Measurements from ENCODE around the gene ARSI.

The ARSI gene

GRCh38 chr5:150307617-150308426 is 5.1 kb upstream of the ARSI start:
- H3K36me3 ChIP-seq (ENCODE audit: control insufficient read depth, insufficient read depth, low read length), result no peaks in the 10 kb centered on the region
- H3K9ac ChIP-seq, result no peak overlapping the region
- TF ChIP-seq CTCF (IDR thresholded peaks at IDR 0.05), result no peak
- no peaks in the 10 kb centered on the region for H3K79me2 ChIP-seq
- no peaks in the 10 kb centered on the region for H3K9me3 ChIP-seq (ENCODE audit: control insufficient read depth, low read length)
- no peak overlapping the region for H2AFZ ChIP-seq
- H3K27me3 ChIP-seq (ENCODE audit: control insufficient read depth, insufficient read depth, low read length), result no peaks in the 10 kb centered on the region
- no peak overlapping the region for H3K4me3 ChIP-seq (ENCODE audit: low read depth, low read length)
- no peaks in the 10 kb centered on the region for H3K4me1 ChIP-seq
- H3K27ac ChIP-seq, result no peak overlapping the region
- no peak overlapping the region for H3K4me2 ChIP-seq (ENCODE audit: low read length)

DNA sequence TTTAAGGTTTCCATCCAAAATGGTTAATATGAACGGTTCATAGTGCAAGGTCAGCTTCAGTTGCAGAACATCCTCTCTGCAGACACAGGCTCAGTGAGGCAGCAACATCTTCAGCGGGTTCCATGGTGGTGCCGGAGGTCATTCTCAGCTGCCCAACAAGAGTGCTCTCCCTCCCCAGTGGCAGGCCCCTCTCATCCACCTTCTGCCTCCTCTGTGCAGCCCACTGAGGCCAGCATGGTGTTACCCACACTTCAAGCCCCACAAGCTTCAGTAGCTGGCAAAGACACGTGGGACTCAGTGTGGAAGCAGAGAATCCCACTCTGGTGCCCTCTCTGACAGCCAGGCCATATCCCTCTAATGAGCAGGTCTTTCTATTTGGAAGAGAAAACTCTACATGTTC is 4.1 kb upstream of the ARSI start:
- Histone ChIP-seq H3K27me3 (ENCODE audit: control insufficient read depth, insufficient read depth, low read length) (no peaks in the 10 kb centered on the region), H3K4me2 (ENCODE audit: low read length) (no peak overlapping the region), H3K36me3 (ENCODE audit: control insufficient read depth, insufficient read depth, low read length) (no peaks in the 10 kb centered on the region), H3K9me3 (ENCODE audit: control insufficient read depth, low read length) (no peaks in the 10 kb centered on the region), H3K27ac (no peak overlapping the region), H3K9ac (no peak overlapping the region), H2AFZ (no peak overlapping the region), H3K4me1 (no peaks in the 10 kb centered on the region), H3K79me2 (no peaks in the 10 kb centered on the region), H3K4me3 (ENCODE audit: low read depth, low read length) (no peak overlapping the region)
- no peak for TF ChIP-seq CTCF (IDR thresholded peaks at IDR 0.05)

DNA sequence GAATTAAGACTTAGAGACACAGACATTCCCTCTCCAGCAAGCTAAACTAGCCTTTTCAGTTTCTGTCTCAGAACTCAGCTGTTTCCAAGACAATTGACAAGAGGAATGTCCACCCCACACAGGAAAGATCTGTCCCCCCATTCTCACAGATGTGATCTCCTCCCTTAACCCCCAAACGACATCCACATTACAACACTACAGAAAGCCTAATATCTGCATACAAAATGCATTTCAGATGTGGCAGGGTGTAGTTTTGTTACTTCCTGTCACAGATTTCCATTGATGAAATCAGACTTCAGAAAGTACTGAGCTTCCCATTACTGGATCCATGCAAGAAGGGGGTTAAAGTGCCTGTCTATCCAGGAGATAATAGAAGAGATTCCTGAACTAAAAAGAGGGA is 2.9 kb upstream of the ARSI start:
- TF ChIP-seq CTCF (IDR thresholded peaks at IDR 0.05), result no peak
- no peak overlapping the region for H3K4me3 ChIP-seq (ENCODE audit: low read depth, low read length)
- no peaks in the 10 kb centered on the region for H3K27me3 ChIP-seq (ENCODE audit: control insufficient read depth, insufficient read depth, low read length)
- no peaks in the 10 kb centered on the region for H3K4me1 ChIP-seq
- no peak overlapping the region for H3K9ac ChIP-seq
- no peaks in the 10 kb centered on the region for H3K79me2 ChIP-seq
- no peak overlapping the region for H2AFZ ChIP-seq
- no peaks in the 10 kb centered on the region for H3K9me3 ChIP-seq (ENCODE audit: control insufficient read depth, low read length)
- H3K27ac ChIP-seq, result no peak overlapping the region
- no peaks in the 10 kb centered on the region for H3K36me3 ChIP-seq (ENCODE audit: control insufficient read depth, insufficient read depth, low read length)
- no peak overlapping the region for H3K4me2 ChIP-seq (ENCODE audit: low read length)

DNA sequence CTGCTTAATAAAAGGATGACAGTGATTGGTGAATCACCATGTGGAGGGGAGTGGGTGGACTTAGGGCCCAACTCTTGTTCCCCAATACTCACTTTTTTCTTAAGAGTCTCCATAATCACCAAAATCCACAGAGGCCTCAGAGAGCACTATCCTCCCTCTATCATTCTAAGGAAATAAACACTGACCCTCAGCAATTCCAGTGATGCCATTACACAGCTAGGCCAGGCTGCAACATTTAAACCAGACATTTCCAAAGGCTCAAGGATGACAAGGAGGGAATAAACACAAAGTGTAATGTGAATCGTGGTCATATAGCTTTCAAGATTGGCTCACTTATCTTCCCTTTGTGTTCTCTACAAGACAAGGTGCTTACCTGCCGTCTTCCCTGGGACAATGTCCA is 2.4 kb upstream of the ARSI start:
- Histone ChIP-seq H3K36me3 (ENCODE audit: control insufficient read depth, insufficient read depth, low read length) (no peaks in the 10 kb centered on the region), H3K9ac (no peak overlapping the region), H3K27ac (no peak overlapping the region), H3K4me1 (no peaks in the 10 kb centered on the region), H3K79me2 (no peaks in the 10 kb centered on the region), H3K9me3 (ENCODE audit: control insufficient read depth, low read length) (no peaks in the 10 kb centered on the region), H3K4me2 (ENCODE audit: low read length) (no peak overlapping the region), H2AFZ (no peak overlapping the region), H3K27me3 (ENCODE audit: control insufficient read depth, insufficient read depth, low read length) (no peaks in the 10 kb centered on the region), H3K4me3 (ENCODE audit: low read depth, low read length) (no peak overlapping the region)
- TF ChIP-seq CTCF (IDR thresholded peaks at IDR 0.05), result no peak

Data from parathyroid adenoma (tissue), 2 donors.